ENCODE results near the gene CLTB. TPM values are rescaled to one million over a fixed set of nuclear protein-coding genes. Genes with fewer than 3 reads are reported as not detected.

The CLTB gene
- total RNA-seq, 1 experiment from 2014 or later, result 58.6 TPM

GRCh38 chr5:176406436-176407052, 9.8 kb downstream of the CLTB start:
- H3K9me2 ChIP-seq (ENCODE audit: insufficient read depth), result no peaks in the 10 kb centered on the region
- no peak overlapping the region for H3K4me2 ChIP-seq (ENCODE audit: low read length)
- ATAC-seq, result no peak
- H3K9ac ChIP-seq (ENCODE audit: low read length), result no peak overlapping the region
- peaks cover 10 to 22% of the 10 kb centered on the region in 2 experiments; a peak in 3 of 4 replicates for H3K4me1 ChIP-seq (ENCODE audit: control insufficient read depth in 1 of 2, insufficient read depth in 2 of 2, low read length in 2 of 2)
- CTCF ChIA-PET, result no interaction called here
- intact Hi-C loops (cut with micrococcal nuclease), result no loop called here
- H2AFZ ChIP-seq (ENCODE audit: low read depth, low read length, poor library complexity, severe bottlenecking), result no peak overlapping the region
- POLR2A ChIA-PET, result no interaction called here
- no peaks in the 10 kb centered on the region for H3K27me3 ChIP-seq (ENCODE audit: insufficient read depth, low read length)
- RAD21 ChIA-PET (ENCODE audit: low non-redundant PET in 1 of 2, low total read pairs in 2 of 2, uncharacterized antibody in 2 of 2, unreplicated experiment in 2 of 2), result no interaction called here
- TF ChIP-seq RAD21 (IDR thresholded peaks at IDR 0.05; ENCODE audit: low read depth), result no peak
- TF ChIP-seq EZH2 (IDR thresholded peaks at IDR 0.05), result no peak
- TF ChIP-seq, protein P1, sequence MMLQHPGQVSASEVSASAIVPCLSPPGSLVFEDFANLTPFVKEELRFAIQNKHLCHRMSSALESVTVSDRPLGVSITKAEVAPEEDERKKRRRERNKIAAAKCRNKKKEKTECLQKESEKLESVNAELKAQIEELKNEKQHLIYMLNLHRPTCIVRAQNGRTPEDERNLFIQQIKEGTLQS (IDR thresholded peaks at IDR 0.05), result no peak
- no peak for TF ChIP-seq EZH2phosphoT487 (IDR thresholded peaks at IDR 0.05; ENCODE audit: borderline replicate concordance)
- TF ChIP-seq SIN3A (IDR thresholded peaks at IDR 0.05; ENCODE audit: low read depth), result no peak
- TF ChIP-seq, protein P2, sequence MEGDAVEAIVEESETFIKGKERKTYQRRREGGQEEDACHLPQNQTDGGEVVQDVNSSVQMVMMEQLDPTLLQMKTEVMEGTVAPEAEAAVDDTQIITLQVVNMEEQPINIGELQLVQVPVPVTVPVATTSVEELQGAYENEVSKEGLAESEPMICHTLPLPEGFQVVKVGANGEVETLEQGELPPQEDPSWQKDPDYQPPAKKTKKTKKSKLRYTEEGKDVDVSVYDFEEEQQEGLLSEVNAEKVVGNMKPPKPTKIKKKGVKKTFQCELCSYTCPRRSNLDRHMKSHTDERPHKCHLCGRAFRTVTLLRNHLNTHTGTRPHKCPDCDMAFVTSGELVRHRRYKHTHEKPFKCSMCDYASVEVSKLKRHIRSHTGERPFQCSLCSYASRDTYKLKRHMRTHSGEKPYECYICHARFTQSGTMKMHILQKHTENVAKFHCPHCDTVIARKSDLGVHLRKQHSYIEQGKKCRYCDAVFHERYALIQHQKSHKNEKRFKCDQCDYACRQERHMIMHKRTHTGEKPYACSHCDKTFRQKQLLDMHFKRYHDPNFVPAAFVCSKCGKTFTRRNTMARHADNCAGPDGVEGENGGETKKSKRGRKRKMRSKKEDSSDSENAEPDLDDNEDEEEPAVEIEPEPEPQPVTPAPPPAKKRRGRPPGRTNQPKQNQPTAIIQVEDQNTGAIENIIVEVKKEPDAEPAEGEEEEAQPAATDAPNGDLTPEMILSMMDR (IDR thresholded peaks at IDR 0.05 in 2 of 3, conservative IDR thresholded peaks at IDR 0.05 in 1 of 3; ENCODE audit: borderline replicate concordance in 1 of 3, insufficient read depth in 1 of 3, low read depth in 2 of 3, low read length in 2 of 3), result no peak
- no peak for TF ChIP-seq ELF1 (IDR thresholded peaks at IDR 0.05; ENCODE audit: borderline replicate concordance, low read depth)
- TF ChIP-seq CEBPB (IDR thresholded peaks at IDR 0.05; ENCODE audit: low read depth), result no peak
- no peak for TF ChIP-seq SP1 (IDR thresholded peaks at IDR 0.05; ENCODE audit: low read depth)
- no peak for TF ChIP-seq ZBTB33 (IDR thresholded peaks at IDR 0.05; ENCODE audit: extremely low read depth, insufficient replicate concordance, low read length)
- no peak for TF ChIP-seq EGR1 (IDR thresholded peaks at IDR 0.05; ENCODE audit: low read depth)
- no peak for TF ChIP-seq JUND (IDR thresholded peaks at IDR 0.05)
- TF ChIP-seq YY1 (IDR thresholded peaks at IDR 0.05; ENCODE audit: extremely low read depth, insufficient replicate concordance, low read depth, low read length), result no peak
- TF ChIP-seq POLR2AphosphoS5 (IDR thresholded peaks at IDR 0.05; ENCODE audit: low read depth, low read length), result no peak
- TF ChIP-seq REST (IDR thresholded peaks at IDR 0.05; ENCODE audit: low read depth), result no peak
- no peak for TF ChIP-seq TCF7L2 (IDR thresholded peaks at IDR 0.05; ENCODE audit: borderline replicate concordance, extremely low read depth, insufficient read depth, insufficient read length)
- no peak for TF ChIP-seq ZFX (IDR thresholded peaks at IDR 0.05)
- TF ChIP-seq CBX3 (IDR thresholded peaks at IDR 0.05; ENCODE audit: low read depth), result no peak
- H3K9me3 ChIP-seq (ENCODE audit: control insufficient read depth in 1 of 2, insufficient read depth in 1 of 2, low read depth in 1 of 2, low read length in 2 of 2), result no peaks in the 10 kb centered on the region
- H3K4me3 ChIP-seq (replicated peaks in 1 of 2; ENCODE audit: low read depth in 1 of 2, low read length in 2 of 2), result no peak overlapping the region
- no peak overlapping the region for H3K27ac ChIP-seq (ENCODE audit: low read depth, low read length)
- H3K36me3 ChIP-seq (ENCODE audit: control insufficient read depth in 1 of 2, insufficient read depth in 2 of 2, low read length in 2 of 2), result peaks cover 0 to 5% of the 10 kb centered on the region in 2 experiments; a peak in 3 of 4 replicates
- BruUV-seq (replicated peaks), result no TSS peak
- no peak for DNase-seq (ENCODE audit: low read depth, low spot score)
- H3K79me2 ChIP-seq (ENCODE audit: insufficient read depth, low read length), result no peaks in the 10 kb centered on the region
- H4K20me1 ChIP-seq (ENCODE audit: insufficient read depth), result no peaks in the 10 kb centered on the region
